ENCODE data around the gene CTSK.

GRCh38 chr1:150826299-150826698, 18.2 kb upstream of the CTSK start:
- TF ChIP-seq MAX (IDR thresholded peaks at IDR 0.05; ENCODE audit: low read depth) (no peak), RCOR1 (IDR thresholded peaks at IDR 0.05; ENCODE audit: low read length) (no peak), NRF1 (IDR thresholded peaks at IDR 0.05; ENCODE audit: low read depth, low read length) (no peak), CTCF (IDR thresholded peaks at IDR 0.05) (no peak), NFIC (IDR thresholded peaks at IDR 0.05; ENCODE audit: borderline replicate concordance) (no peak), IRF3 (IDR thresholded peaks at IDR 0.05; ENCODE audit: low read depth, low read length) (no peak), TEAD4 (IDR thresholded peaks at IDR 0.05; ENCODE audit: borderline replicate concordance, insufficient read depth) (no peak), FOSL2 (IDR thresholded peaks at IDR 0.05; ENCODE audit: borderline replicate concordance, low read depth) (no peak), USF2 (IDR thresholded peaks at IDR 0.05; ENCODE audit: borderline replicate concordance, low read depth, low read length) (no peak), FOXM1 (IDR thresholded peaks at IDR 0.05; ENCODE audit: low read depth) (no peak), RFX5 (IDR thresholded peaks at IDR 0.05; ENCODE audit: low read length) (no peak), GABPA (IDR thresholded peaks at IDR 0.05; ENCODE audit: low read depth) (no peak), REST (IDR thresholded peaks at IDR 0.05; ENCODE audit: low read depth, low read length) (no peak), YY1 (IDR thresholded peaks at IDR 0.05; ENCODE audit: low read depth) (no peak)
